AG09309 (cell line): ENCODE results near the gene HOXD1.

ENCODE experiments used
- DNase-seq: peaks from one replicate; pipeline ENCODE4 v3.0.0-alpha.2; 2010; ENCODE audit warnings: low read depth
- H3K4me3 ChIP-seq: 2 replicates; pipeline ENCODE4 v1.5.1; 2011; ENCODE audit warnings: mild to moderate bottlenecking, low read depth, low read length, moderate library complexity; ENCODE audit not compliant: control insufficient read depth
- TF ChIP-seq, protein P1 (sequence below): IDR thresholded peaks from 2 replicates; pipeline ENCODE4 v1.5.1; 2011; ENCODE audit warnings: mild to moderate bottlenecking, low read depth, low read length, inconsistent platforms; ENCODE audit not compliant: insufficient read depth, control insufficient read depth; ENCODE audit errors: missing control alignments

The HOXD1 gene

DNA sequence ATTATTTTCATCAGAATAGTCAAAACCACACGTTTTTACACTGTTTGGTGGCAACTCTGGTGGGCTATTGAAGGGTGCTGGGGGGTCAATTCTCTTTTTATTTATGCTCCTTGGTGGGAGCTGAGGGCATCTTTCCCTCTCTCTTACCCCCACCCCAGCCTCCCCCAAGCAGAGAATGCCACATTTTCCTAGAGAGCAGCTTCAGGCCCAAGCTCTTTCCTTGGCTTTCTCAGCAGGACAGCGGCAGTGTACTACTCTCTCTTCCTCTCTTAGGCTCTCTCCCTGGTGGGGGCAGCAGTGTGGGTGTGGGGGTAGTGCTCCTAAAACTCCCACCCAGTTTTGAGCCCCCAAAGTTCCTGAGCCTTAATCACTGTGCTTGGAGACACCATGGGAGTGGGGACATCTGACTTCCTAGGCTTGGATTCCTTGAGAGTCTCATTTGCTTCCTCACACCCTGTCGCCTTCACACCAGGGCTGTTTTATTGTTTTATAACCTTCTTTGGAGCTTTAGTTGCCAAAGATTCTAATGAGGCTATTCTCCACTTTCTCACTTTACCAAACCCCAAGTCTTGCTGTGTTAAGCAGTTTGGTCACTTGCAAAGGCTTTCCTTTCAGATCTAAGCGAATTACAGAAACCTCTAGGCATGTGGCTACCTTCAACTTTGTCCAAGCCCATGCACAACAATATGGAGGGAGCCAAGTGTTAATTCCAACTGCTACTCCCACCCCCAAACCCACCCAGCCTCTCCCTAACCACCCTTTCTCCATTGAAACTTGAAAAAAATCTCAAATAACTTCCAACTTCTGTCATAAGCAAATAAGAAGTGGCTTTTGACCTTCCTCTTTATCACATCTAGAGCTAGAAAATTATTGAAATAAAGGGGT, 43.1 kb upstream of the HOXD1 start:
- no peak overlapping the region for H3K4me3 ChIP-seq
- TF ChIP-seq, protein P1, sequence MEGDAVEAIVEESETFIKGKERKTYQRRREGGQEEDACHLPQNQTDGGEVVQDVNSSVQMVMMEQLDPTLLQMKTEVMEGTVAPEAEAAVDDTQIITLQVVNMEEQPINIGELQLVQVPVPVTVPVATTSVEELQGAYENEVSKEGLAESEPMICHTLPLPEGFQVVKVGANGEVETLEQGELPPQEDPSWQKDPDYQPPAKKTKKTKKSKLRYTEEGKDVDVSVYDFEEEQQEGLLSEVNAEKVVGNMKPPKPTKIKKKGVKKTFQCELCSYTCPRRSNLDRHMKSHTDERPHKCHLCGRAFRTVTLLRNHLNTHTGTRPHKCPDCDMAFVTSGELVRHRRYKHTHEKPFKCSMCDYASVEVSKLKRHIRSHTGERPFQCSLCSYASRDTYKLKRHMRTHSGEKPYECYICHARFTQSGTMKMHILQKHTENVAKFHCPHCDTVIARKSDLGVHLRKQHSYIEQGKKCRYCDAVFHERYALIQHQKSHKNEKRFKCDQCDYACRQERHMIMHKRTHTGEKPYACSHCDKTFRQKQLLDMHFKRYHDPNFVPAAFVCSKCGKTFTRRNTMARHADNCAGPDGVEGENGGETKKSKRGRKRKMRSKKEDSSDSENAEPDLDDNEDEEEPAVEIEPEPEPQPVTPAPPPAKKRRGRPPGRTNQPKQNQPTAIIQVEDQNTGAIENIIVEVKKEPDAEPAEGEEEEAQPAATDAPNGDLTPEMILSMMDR = no peak
- no peak for DNase-seq

GRCh38 chr2:176146101-176146500, 42.4 kb upstream of the HOXD1 start:
- no peak for DNase-seq
- H3K4me3 ChIP-seq = no peak overlapping the region
- TF ChIP-seq, protein P1 = no peak

DNA sequence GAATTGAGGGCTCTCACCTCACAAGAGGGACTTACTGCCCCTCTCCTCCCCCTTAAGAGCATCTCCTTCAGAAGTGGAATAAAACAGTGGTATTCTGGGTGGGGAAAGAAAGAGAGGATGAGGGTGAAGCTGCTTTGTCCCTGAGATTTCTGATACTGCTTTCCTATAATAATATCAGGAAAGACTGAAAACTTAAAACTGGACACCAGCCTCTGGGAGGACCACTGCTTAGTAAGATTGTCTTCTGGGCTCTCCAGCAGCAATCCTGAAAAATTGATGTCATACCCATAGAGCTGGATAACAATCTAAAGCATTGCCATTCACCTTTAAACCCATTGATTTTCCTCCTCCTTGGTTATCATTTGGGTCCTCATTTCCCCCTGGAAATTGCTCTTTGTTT, 41.8 kb upstream of the HOXD1 start:
- TF ChIP-seq, protein P1 = no peak
- no peak overlapping the region for H3K4me3 ChIP-seq
- DNase-seq = no peak

DNA sequence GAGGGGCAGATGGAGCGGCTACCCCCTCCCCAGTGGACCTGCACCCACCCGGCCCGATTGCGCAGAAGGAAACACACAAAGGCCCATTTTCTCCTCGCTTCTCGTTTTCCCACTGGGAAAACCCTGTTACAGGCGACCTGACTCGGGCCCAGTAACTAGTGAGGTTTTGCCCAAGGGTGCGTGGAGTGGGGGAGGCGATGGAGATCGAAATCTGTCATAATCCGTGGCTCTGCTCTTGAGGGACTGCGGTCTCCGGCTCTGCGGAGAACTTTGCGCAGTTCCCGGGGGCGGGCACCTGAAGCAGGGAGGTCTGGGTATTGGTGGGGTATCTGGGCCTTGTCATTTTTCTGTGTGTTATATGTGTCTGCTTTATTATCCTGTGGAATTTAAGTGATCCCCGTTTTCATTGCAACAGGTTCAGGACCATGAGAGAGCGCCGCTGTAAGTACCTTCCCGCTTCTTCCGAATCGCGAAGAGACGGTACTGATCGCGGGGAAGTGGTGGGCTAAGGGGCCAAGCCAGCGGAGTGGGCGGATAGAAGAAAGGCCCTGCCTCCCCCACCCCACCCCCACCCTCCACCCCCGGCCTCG, 41.2 kb upstream of the HOXD1 start:
- H3K4me3 ChIP-seq = no peak overlapping the region
- TF ChIP-seq, protein P1 = no peak

DNA sequence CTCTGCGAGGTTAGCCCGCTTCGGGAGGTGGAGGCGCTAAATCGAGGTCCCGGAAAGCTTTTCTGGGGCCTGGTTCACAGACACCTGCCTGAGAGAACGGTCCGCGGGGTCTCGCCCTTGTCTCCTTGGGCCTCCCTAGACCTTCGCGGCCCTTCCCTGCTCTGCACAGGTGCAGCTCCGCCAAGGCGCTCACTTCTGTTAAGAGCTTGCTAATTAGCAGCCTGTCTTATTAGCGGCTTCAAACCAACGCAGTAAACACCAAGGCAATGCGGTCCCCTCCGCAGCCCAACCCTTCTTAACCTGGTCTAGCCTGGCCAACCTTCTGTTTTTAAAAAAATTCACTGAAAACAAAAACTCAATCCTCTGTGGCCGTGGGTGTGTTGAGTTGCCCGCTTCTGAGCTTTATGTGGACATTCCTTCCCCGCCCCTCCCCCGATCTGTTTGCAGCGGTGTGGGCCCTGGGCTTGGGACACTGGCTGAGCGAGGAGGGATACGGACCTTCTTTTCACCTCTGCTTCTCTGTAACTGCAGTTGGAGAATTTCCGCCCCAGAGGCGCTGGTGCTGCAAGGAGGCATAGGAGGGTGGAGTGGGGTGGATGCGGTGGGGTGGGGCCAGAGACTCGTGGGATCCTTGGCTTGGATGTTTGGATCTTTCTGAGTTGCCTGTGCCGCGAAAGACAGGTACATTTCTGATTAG, 40.5 kb upstream of the HOXD1 start:
- H3K4me3 ChIP-seq = no peak overlapping the region
- TF ChIP-seq, protein P1 = no peak
- DNase-seq = no peak

More for the DNA sequence above, 41.2 kb upstream of the HOXD1 start:
- DNase-seq = no peak

DNA sequence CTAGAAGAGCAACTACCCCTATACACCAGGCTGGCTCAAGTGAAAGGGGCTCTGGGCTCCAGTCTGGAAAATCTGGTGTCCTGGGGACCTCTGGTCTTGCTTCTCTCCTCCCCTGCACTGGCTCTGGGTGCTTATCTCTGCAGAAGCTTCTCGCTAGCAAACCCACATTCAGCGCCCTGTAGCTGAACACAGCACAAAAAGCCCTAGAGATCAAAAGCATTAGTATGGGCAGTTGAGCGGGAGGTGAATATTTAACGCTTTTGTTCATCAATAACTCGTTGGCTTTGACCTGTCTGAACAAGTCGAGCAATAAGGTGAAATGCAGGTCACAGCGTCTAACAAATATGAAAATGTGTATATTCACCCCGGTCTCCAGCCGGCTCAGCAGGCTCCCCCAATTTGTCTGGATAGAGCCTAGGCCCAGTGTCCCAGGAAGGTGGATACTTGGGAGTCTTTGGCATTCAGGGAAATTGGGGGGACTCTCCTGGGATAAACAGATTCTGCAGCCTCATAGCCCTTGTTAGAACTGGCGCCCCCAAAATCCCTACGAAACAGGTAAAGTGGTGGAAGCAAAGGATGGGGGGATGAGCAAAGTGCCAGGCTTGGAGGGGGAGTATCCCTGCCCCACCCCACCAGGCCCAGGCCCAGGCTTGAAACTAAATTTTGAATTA, 39.6 kb upstream of the HOXD1 start:
- TF ChIP-seq, protein P1 = no peak
- no peak for DNase-seq
- H3K4me3 ChIP-seq = no peak overlapping the region
